Muscle layer of colon (tissue), 2 donors: ENCODE data around the gene C11orf91.
"Not testable (repeated sequence)": the region's sequence is repeated elsewhere in the genome, so short reads cannot be mapped to it uniquely, and the experiment has no call there.

ENCODE experiments used
- H3K27ac ChIP-seq: one replicate; pipeline ENCODE4 v1.7.0; 2013; ENCODE audit warnings: low read depth, mild to moderate bottlenecking, low read length, moderate library complexity
- H3K27me3 ChIP-seq, 2 donors: one replicate each; pipeline ENCODE4 v1.7.0; 2013; ENCODE audit warnings: low read length in 2 of 2, mild to moderate bottlenecking in 2 of 2; ENCODE audit not compliant: insufficient read depth in 2 of 2, control insufficient read depth in 1 of 2
- H3K36me3 ChIP-seq: one replicate; pipeline ENCODE4 v1.7.0; 2013; ENCODE audit warnings: mild to moderate bottlenecking, low read length; ENCODE audit not compliant: insufficient read depth
- H3K4me1 ChIP-seq: one replicate; pipeline ENCODE4 v1.7.0; 2013; ENCODE audit warnings: mild to moderate bottlenecking, low read length; ENCODE audit not compliant: insufficient read depth
- H3K4me3 ChIP-seq, 2 donors: one replicate each; pipeline ENCODE4 v1.7.0; 2013; ENCODE audit warnings: low read length in 2 of 2, low read depth in 1 of 2, mild to moderate bottlenecking in 1 of 2, moderate library complexity in 1 of 2
- H3K9ac ChIP-seq: one replicate; pipeline ENCODE4 v1.7.0; 2013; ENCODE audit warnings: low read length
- H3K9me3 ChIP-seq: one replicate; pipeline ENCODE4 v1.7.0; 2013; ENCODE audit warnings: mild to moderate bottlenecking, low read length
- donor health status: abdominal sarcoma.
- donor health status: Adenocarcinoma of cecum.

Gene C11orf91

GRCh38 chr11:33678616-33679015, 22.0 kb downstream of the C11orf91 start:
- H3K27ac ChIP-seq, H3K4me3 ChIP-seq, H3K27me3 ChIP-seq, H3K36me3 ChIP-seq, H3K9ac ChIP-seq, H3K9me3 ChIP-seq, H3K4me1 ChIP-seq: not testable (repeated sequence)

GRCh38 chr11:33674035-33674814, 26.4 kb downstream of the C11orf91 start:
- Histone ChIP-seq H3K4me3 (no peak overlapping the region), H3K36me3 (no peaks in the 10 kb centered on the region), H3K9me3 (no peaks in the 10 kb centered on the region), H3K27ac (no peak overlapping the region), H3K27me3 (no peaks in the 10 kb centered on the region), H3K9ac (no peak overlapping the region), H3K4me1 (no peaks in the 10 kb centered on the region)

- Histone ChIP-seq H3K4me3 (no peak overlapping the region), H3K4me1 (no peaks in the 10 kb centered on the region), H3K9me3 (no peaks in the 10 kb centered on the region), H3K36me3 (no peaks in the 10 kb centered on the region), H3K9ac (no peak overlapping the region), H3K27me3 (no peaks in the 10 kb centered on the region), H3K27ac (no peak overlapping the region)
These were observed 28.4 kb downstream of the C11orf91 start for GRCh38 chr11:33672273-33672672.

GRCh38 chr11:33670250-33671011, 30.2 kb downstream of the C11orf91 start:
- no peaks in the 10 kb centered on the region for H3K36me3 ChIP-seq
- H3K4me1 ChIP-seq: no peaks in the 10 kb centered on the region
- H3K27me3 ChIP-seq: no peaks in the 10 kb centered on the region
- no peak overlapping the region for H3K4me3 ChIP-seq
- no peak overlapping the region for H3K9ac ChIP-seq
- H3K27ac ChIP-seq: no peak overlapping the region
- H3K9me3 ChIP-seq: no peaks in the 10 kb centered on the region

- H3K9me3 ChIP-seq: no peaks in the 10 kb centered on the region
- no peaks in the 10 kb centered on the region for H3K36me3 ChIP-seq
- H3K4me1 ChIP-seq: no peaks in the 10 kb centered on the region
- no peaks in the 10 kb centered on the region for H3K27me3 ChIP-seq
- no peak overlapping the region for H3K4me3 ChIP-seq
- H3K9ac ChIP-seq: no peak overlapping the region
- H3K27ac ChIP-seq: no peak overlapping the region
These were observed 30.9 kb downstream of the C11orf91 start for GRCh38 chr11:33669598-33670249.

GRCh38 chr11:33668951-33669596, 31.6 kb downstream of the C11orf91 start:
- Histone ChIP-seq H3K27me3 (no peaks in the 10 kb centered on the region), H3K9ac (no peak overlapping the region), H3K36me3 (no peaks in the 10 kb centered on the region), H3K27ac (no peak overlapping the region), H3K4me3 (no peak overlapping the region), H3K4me1 (no peaks in the 10 kb centered on the region), H3K9me3 (no peaks in the 10 kb centered on the region)

GRCh38 chr11:33668468-33668825, 32.2 kb downstream of the C11orf91 start:
- Histone ChIP-seq H3K9ac (no peak overlapping the region), H3K9me3 (no peaks in the 10 kb centered on the region), H3K27ac (no peak overlapping the region), H3K4me1 (no peaks in the 10 kb centered on the region), H3K27me3 (no peaks in the 10 kb centered on the region), H3K4me3 (no peak overlapping the region), H3K36me3 (no peaks in the 10 kb centered on the region)

GRCh38 chr11:33667819-33668467, 32.7 kb downstream of the C11orf91 start:
- no peaks in the 10 kb centered on the region for H3K9me3 ChIP-seq
- no peaks in the 10 kb centered on the region for H3K27me3 ChIP-seq
- H3K4me3 ChIP-seq: no peak overlapping the region
- H3K36me3 ChIP-seq: no peaks in the 10 kb centered on the region
- no peaks in the 10 kb centered on the region for H3K4me1 ChIP-seq
- H3K27ac ChIP-seq: no peak overlapping the region
- no peak overlapping the region for H3K9ac ChIP-seq

GRCh38 chr11:33665350-33666106, 35.1 kb downstream of the C11orf91 start:
- Histone ChIP-seq H3K4me3 (no peak overlapping the region), H3K9ac (no peak overlapping the region), H3K36me3 (no peaks in the 10 kb centered on the region), H3K27ac (no peak overlapping the region), H3K27me3 (no peaks in the 10 kb centered on the region), H3K9me3 (no peaks in the 10 kb centered on the region), H3K4me1 (no peaks in the 10 kb centered on the region)

- H3K36me3 ChIP-seq: no peaks in the 10 kb centered on the region
- H3K27ac ChIP-seq: no peak overlapping the region
- H3K9ac ChIP-seq: no peak overlapping the region
- H3K9me3 ChIP-seq: no peaks in the 10 kb centered on the region
- H3K27me3 ChIP-seq: no peaks in the 10 kb centered on the region
- H3K4me3 ChIP-seq: no peak overlapping the region
- H3K4me1 ChIP-seq: no peaks in the 10 kb centered on the region
These were observed 35.8 kb downstream of the C11orf91 start for GRCh38 chr11:33664827-33665226.
